Uterus (tissue), 4 donors: ENCODE data around the gene SAV1. TPM values are rescaled to one million over a fixed set of nuclear protein-coding genes. Genes with fewer than 3 reads are reported as not detected.
"Not testable (repeated sequence)": the region's sequence is repeated elsewhere in the genome, so short reads cannot be mapped to it uniquely, and the experiment has no call there.

Experiments
- DNase-seq, 2 donors: peaks; one replicate each; pipeline ENCODE4 v3.0.0-alpha.2; 2019 to 2020
- H3K27ac ChIP-seq, 2 donors: fragments of 200-600 bp; sonication (generic); 1 replicate in 1 of 2; 2 replicates in 1 of 2; pipeline ENCODE4 v1.5.1; 2016 to 2018
- H3K27me3 ChIP-seq, 2 donors: fragments of 200-600 bp; sonication (generic); one replicate each; pipeline ENCODE4 v1.5.1; 2018 to 2019; ENCODE audit warnings: control low read depth in 1 of 2
- H3K36me3 ChIP-seq, 2 donors: fragments of 200-600 bp; sonication (generic); one replicate each; pipeline ENCODE4 v1.5.1; 2019; ENCODE audit warnings: control low read depth in 1 of 2
- H3K4me1 ChIP-seq, 2 donors: fragments of 200-600 bp; sonication (generic); one replicate each; pipeline ENCODE4 v1.5.1; 2018 to 2019; ENCODE audit warnings: control low read depth in 1 of 2
- H3K4me3 ChIP-seq, 2 donors: fragments of 200-600 bp; sonication (generic); 1 replicate in 1 of 2; 2 replicates in 1 of 2; pipeline ENCODE4 v1.5.1; 2018 to 2019; ENCODE audit warnings: mild to moderate bottlenecking in 1 of 2
- H3K9me3 ChIP-seq, 2 donors: fragments of 200-600 bp; sonication (generic); one replicate each; pipeline ENCODE4 v1.5.1; 2019; ENCODE audit warnings: control low read depth in 1 of 2
- CTCF ChIP-seq, 4 experiments: fragments of 200-600 bp in 2 of 4; fragments of 450-650 bp in 2 of 4; sonication (generic) in 2 of 4; IDR thresholded peaks; one replicate each; pipeline ENCODE4 v1.5.1; 2016 to 2019; ENCODE audit warnings: antibody characterized with exemption in 4 of 4, mild to moderate bottlenecking in 2 of 4, moderate library complexity in 1 of 4
- POLR2A ChIP-seq, 2 donors: fragments of 450-650 bp; IDR thresholded peaks; one replicate each; pipeline ENCODE4 v1.6.1; 2016; ENCODE audit warnings: antibody characterized with exemption in 2 of 2, mild to moderate bottlenecking in 1 of 2, moderate library complexity in 1 of 2
- intact Hi-C: fragments of 100-400 bp; cut with DNase I; formaldehyde crosslinking; loops from one replicate; pipeline ENCODE4 v1.15.1; 2023; ENCODE audit warnings: low total_unique reads
- total RNA-seq, 4 donors: library from RNA; depleted of rRNA in 3 of 4; stranded (reverse); fragments of >200 nt in 3 of 4; gene quantifications; one replicate each; pipeline versions ENCODE4 v1.1.0 to v1.2.4, GENCODE V29; 2014 to 2023
- donor health status: DM: yes; HTN: yes; CAD: no.

The SAV1 gene
- total RNA-seq, 4 donors from 2014 or later: 18.2 to 42.9 (median 35.8) TPM

GRCh38 chr14:50670196-50670865, 2.2 kb upstream of the SAV1 start:
- no peaks in the 10 kb centered on the region for H3K4me1 ChIP-seq
- H3K4me3 ChIP-seq: no peak overlapping the region
- H3K27ac ChIP-seq: no peak overlapping the region
- TF ChIP-seq POLR2A (IDR thresholded peaks at IDR 0.05) (no peak), CTCF (IDR thresholded peaks at IDR 0.05) (no peak)
- no peaks in the 10 kb centered on the region for H3K36me3 ChIP-seq
- intact Hi-C loops: no loop called here
- no peak for DNase-seq
- H3K9me3 ChIP-seq: no peaks in the 10 kb centered on the region
- H3K27me3 ChIP-seq: no peaks in the 10 kb centered on the region

- Histone ChIP-seq H3K27me3 (no peaks in the 10 kb centered on the region), H3K4me3 (no peak overlapping the region), H3K27ac (peak overlapping the region; percentile 93 to 98), H3K36me3 (no peaks in the 10 kb centered on the region), H3K9me3 (no peaks in the 10 kb centered on the region), H3K4me1 (no peaks in the 10 kb centered on the region)
- TF ChIP-seq CTCF (IDR thresholded peaks at IDR 0.05) (no peak), POLR2A (IDR thresholded peaks at IDR 0.05) (no peak)
- DNase-seq: no peak
- intact Hi-C loops: no loop called here
These were observed 1.4 kb upstream of the SAV1 start for GRCh38 chr14:50669441-50669986.

- DNase-seq: no peak
- H3K9me3 ChIP-seq: no peaks in the 10 kb centered on the region
- TF ChIP-seq POLR2A (IDR thresholded peaks at IDR 0.05) (no peak), CTCF (IDR thresholded peaks at IDR 0.05) (no peak)
- no peaks in the 10 kb centered on the region for H3K36me3 ChIP-seq
- intact Hi-C loops: no loop called here
- no peaks in the 10 kb centered on the region for H3K27me3 ChIP-seq
- peak overlapping the region; percentile 76 to 93 for H3K4me3 ChIP-seq
- no peaks in the 10 kb centered on the region for H3K4me1 ChIP-seq
- H3K27ac ChIP-seq: peak overlapping the region; percentile 93 to 98
These were observed 679 bp upstream of the SAV1 start for GRCh38 chr14:50668826-50669143.

- intact Hi-C loops: no loop called here
- Histone ChIP-seq H3K27me3 (no peaks in the 10 kb centered on the region), H3K4me1 (no peaks in the 10 kb centered on the region), H3K27ac (peak overlapping the region; percentile 93 to 98), H3K4me3 (peak overlapping the region; percentile 76 to 93), H3K9me3 (no peaks in the 10 kb centered on the region), H3K36me3 (no peaks in the 10 kb centered on the region)
- peak; percentile 36 to 44 for DNase-seq
- TF ChIP-seq CTCF (IDR thresholded peaks at IDR 0.05) (no peak), POLR2A (IDR thresholded peaks at IDR 0.05) (no peak)
These were observed 466 bp downstream of the SAV1 start for GRCh38 chr14:50667684-50667995.

- no peak for TF ChIP-seq CTCF (IDR thresholded peaks at IDR 0.05)
- TF ChIP-seq POLR2A (IDR thresholded peaks at IDR 0.05): no peak
These were observed 1.1 kb downstream of the SAV1 start for GRCh38 chr14:50666772-50667683.

GRCh38 chr14:50665300-50665699, 2.8 kb downstream of the SAV1 start:
- H3K4me3 ChIP-seq, intact Hi-C loops: not testable (repeated sequence)

More at GRCh38 chr14:50666772-50667683, 1.1 kb downstream of the SAV1 start:
- peak; percentile 26 to 44 for DNase-seq
- Histone ChIP-seq H3K27me3 (no peaks in the 10 kb centered on the region), H3K27ac (peak overlapping the region; percentile 93 to 98), H3K4me1 (no peaks in the 10 kb centered on the region), H3K9me3 (no peaks in the 10 kb centered on the region), H3K4me3 (peak overlapping the region; percentile 76 to 93), H3K36me3 (no peaks in the 10 kb centered on the region)
- intact Hi-C loops: no loop called here

GRCh38 chr14:50664579-50664978, 3.5 kb downstream of the SAV1 start:
- intact Hi-C loops, H3K27ac ChIP-seq, H3K4me1 ChIP-seq, H3K9me3 ChIP-seq, H3K36me3 ChIP-seq, DNase-seq, H3K27me3 ChIP-seq, H3K4me3 ChIP-seq: not testable (repeated sequence)

More at GRCh38 chr14:50665300-50665699, 2.8 kb downstream of the SAV1 start:
- not testable (repeated sequence) for DNase-seq, H3K4me1 ChIP-seq, H3K9me3 ChIP-seq, H3K27me3 ChIP-seq, H3K36me3 ChIP-seq, H3K27ac ChIP-seq
